GM12892 (cell line): Measurements from ENCODE around the gene CCNQ.

Experiments used
- POLR2A ChIP-seq: IDR thresholded peaks from 2 replicates; pipeline ENCODE4 v1.6.1; 2011; ENCODE audit warnings: low read depth, low read length, control low read depth
- POLR2AphosphoS5 ChIP-seq: IDR thresholded peaks from 2 replicates; pipeline ENCODE4 v1.6.1; 2011; ENCODE audit warnings: low read depth, low read length, control low read depth
- TAF1 ChIP-seq: IDR thresholded peaks from 2 replicates; pipeline ENCODE4 v1.6.1; 2011; ENCODE audit warnings: low read depth, mild to moderate bottlenecking, control low read depth, low read length, borderline replicate concordance

GRCh38 chrX:153539171-153539978 is 59.6 kb downstream of the CCNQ start:
- TF ChIP-seq POLR2A (no peak), POLR2AphosphoS5 (no peak), TAF1 (no peak)
